HCT116 (cell line): ENCODE results near the gene GRIN2A. TPM values are rescaled to one million over a fixed set of nuclear protein-coding genes. Genes with fewer than 3 reads are reported as not detected.

Experiments used
- ATAC-seq: fragments of 200-7000 bp; cut with Tn5 transposase; 2 replicates; pipeline ENCODE4 v1.9.1; 2020; ENCODE audit warnings: mild to moderate bottlenecking, moderate library complexity
- BruUV-seq: library from RNA; stranded (reverse); fragments of 400-500 nt; replicated peaks from 2 replicates; lab custom pipeline; 2021; lab: Mats Ljungman, UMichigan
- CTCF ChIA-PET: fragments of 300-600 bp; sonication (Branson Sonifier 250); formaldehyde crosslinking; loops from one replicate; lab custom pipeline; 2021; ENCODE audit warnings: antibody characterized with exemption; lab: Charles Lee
- POLR2A ChIA-PET: fragments of 300-600, 350-600 bp; sonication (Branson Sonifier 250); formaldehyde crosslinking; loops from one replicate; lab custom pipeline; 2021; ENCODE audit warnings: antibody characterized with exemption; lab: Charles Lee
- RAD21 ChIA-PET, 2 experiments: fragments of 300-600 bp; sonication (Branson Sonifier 250); formaldehyde crosslinking; loops; one replicate each; lab custom pipeline; 2023; ENCODE audit warnings: low total read pairs in 2 of 2; ENCODE audit not compliant: uncharacterized antibody in 2 of 2, unreplicated experiment in 2 of 2, low non-redundant PET in 1 of 2; lab: Charles Lee
- DNase-seq: peaks from one replicate; pipeline ENCODE4 v3.0.0-alpha.2; 2010; ENCODE audit warnings: low read depth, low spot score
- H2AFZ ChIP-seq: fragments of 200-600 bp; shearing (Covaris generic), sonication (generic); 2 replicates; pipeline ENCODE4 v1.6.1; 2017; ENCODE audit warnings: low read depth, mixed run types, mixed read lengths, antibody characterized with exemption, low read length; ENCODE audit not compliant: poor library complexity, severe bottlenecking
- H3K27ac ChIP-seq: 2 replicates; pipeline ENCODE4 v1.5.1; 2012; ENCODE audit warnings: low read depth, low read length
- H3K27me3 ChIP-seq: fragments of 200-600 bp; sonication (generic); 2 replicates; pipeline ENCODE4 v1.6.1; 2016; ENCODE audit warnings: mixed run types, low read length, mixed read lengths; ENCODE audit not compliant: insufficient read depth
- H3K36me3 ChIP-seq, 2 experiments: fragments of 200-500 bp in 1 of 2; fragments of 200-600 bp in 1 of 2; sonication (Bioruptor generic) in 1 of 2; sonication (generic) in 1 of 2; 2 replicates each; pipeline versions ENCODE4 v1.5.1 to v1.6.1; 2014 to 2016; ENCODE audit warnings: low read length in 2 of 2, inconsistent platforms in 1 of 2, mixed read lengths in 1 of 2, mixed run types in 1 of 2; ENCODE audit not compliant: insufficient read depth in 2 of 2, control insufficient read depth in 1 of 2
- H3K4me1 ChIP-seq, 2 experiments: fragments of 200-600 bp in 1 of 2; sonication (generic) in 1 of 2; 2 replicates each; pipeline versions ENCODE4 v1.5.1 to v1.6.1; 2012 to 2017; ENCODE audit warnings: low read length in 2 of 2, inconsistent platforms in 1 of 2, mild to moderate bottlenecking in 1 of 2, mixed read lengths in 1 of 2, mixed run types in 1 of 2, moderate library complexity in 1 of 2; ENCODE audit not compliant: insufficient read depth in 2 of 2, control insufficient read depth in 1 of 2
- H3K4me2 ChIP-seq: fragments of 200-600 bp; sonication (generic); 2 replicates; pipeline ENCODE4 v1.6.1; 2017; ENCODE audit warnings: mixed run types, low read length, mixed read lengths
- H3K4me3 ChIP-seq, 2 experiments: fragments of 200-600 bp in 1 of 2; sonication (generic) in 1 of 2; replicated peaks in 1 of 2; 2 replicates each; pipeline ENCODE4 v1.5.1; 2011 to 2016; ENCODE audit warnings: low read length in 2 of 2, control low read depth in 1 of 2, low read depth in 1 of 2, mild to moderate bottlenecking in 1 of 2, mixed read lengths in 1 of 2, mixed run types in 1 of 2
- H3K79me2 ChIP-seq: fragments of 200-600 bp; sonication (generic); 2 replicates; pipeline ENCODE4 v1.6.1; 2017; ENCODE audit warnings: mild to moderate bottlenecking, mixed run types, low read length, moderate library complexity, mixed read lengths; ENCODE audit not compliant: insufficient read depth
- H3K9ac ChIP-seq: fragments of 200-600 bp; sonication (generic); 2 replicates; pipeline ENCODE4 v1.6.1; 2016; ENCODE audit warnings: low read length, mixed read lengths
- H3K9me2 ChIP-seq: fragments of 200-600 bp; sonication (generic), shearing (Covaris generic); 2 replicates; pipeline ENCODE4 v1.6.1; 2017; ENCODE audit warnings: mixed run types, mild to moderate bottlenecking, moderate library complexity; ENCODE audit not compliant: insufficient read depth
- H3K9me3 ChIP-seq, 2 experiments: fragments of 200-500 bp in 1 of 2; fragments of 200-600 bp in 1 of 2; sonication (Bioruptor generic) in 1 of 2; sonication (generic) in 1 of 2; 2 replicates each; pipeline ENCODE4 v1.6.1; 2014 to 2017; ENCODE audit warnings: low read length in 2 of 2, mixed read lengths in 2 of 2, inconsistent platforms in 1 of 2, low read depth in 1 of 2, mild to moderate bottlenecking in 1 of 2, mixed run types in 1 of 2, moderate library complexity in 1 of 2; ENCODE audit not compliant: control insufficient read depth in 1 of 2, insufficient read depth in 1 of 2
- H4K20me1 ChIP-seq: fragments of 200-600 bp; sonication (generic), shearing (Covaris generic); 2 replicates; pipeline ENCODE4 v1.6.1; 2017; ENCODE audit warnings: mixed run types, mild to moderate bottlenecking, moderate library complexity; ENCODE audit not compliant: insufficient read depth
- ATF3 ChIP-seq: IDR thresholded peaks from 2 replicates; pipeline ENCODE4 v1.6.1; 2012
- REST ChIP-seq: IDR thresholded peaks from 2 replicates; pipeline ENCODE4 v1.6.1; 2012; ENCODE audit warnings: low read depth
- SIN3A ChIP-seq: IDR thresholded peaks from 2 replicates; pipeline ENCODE4 v1.6.1; 2012; ENCODE audit warnings: low read depth
- SP1 ChIP-seq: IDR thresholded peaks from 2 replicates; pipeline ENCODE4 v1.6.1; 2012; ENCODE audit warnings: low read depth
- SRF ChIP-seq: IDR thresholded peaks from 2 replicates; pipeline ENCODE4 v1.6.1; 2012; ENCODE audit warnings: low read depth
- TCF7L2 ChIP-seq: IDR thresholded peaks from 2 replicates; pipeline ENCODE4 v1.7.0; 2011; ENCODE audit warnings: borderline replicate concordance, inconsistent platforms; ENCODE audit not compliant: insufficient read depth, insufficient read length; ENCODE audit errors: extremely low read depth
- ZNF274 ChIP-seq: fragments of 200-500 bp; sonication (Bioruptor generic); IDR thresholded peaks from 2 replicates; pipeline ENCODE4 v1.6.1; 2014; ENCODE audit warnings: mild to moderate bottlenecking, low read depth, low read length, inconsistent platforms
- intact Hi-C: fragments of 100-400 bp; cut with micrococcal nuclease; formaldehyde crosslinking; loops from 2 replicates; pipeline ENCODE4 v1.10.0; 2022
- total RNA-seq: library from RNA; stranded (reverse); gene quantifications from one replicate; pipeline ENCODE4 v1.2.1, GENCODE V29; 2021; ENCODE audit not compliant: unreplicated experiment

Gene GRIN2A
- total RNA-seq, 1 experiment from 2014 or later = 0.02 TPM

- peaks cover 9% of the 10 kb centered on the region; the same call in 1 of the 2 replicates for H3K27me3 ChIP-seq
- H3K36me3 ChIP-seq = no peaks in the 10 kb centered on the region
- H4K20me1 ChIP-seq = no peaks in the 10 kb centered on the region
- H3K27ac ChIP-seq = no peak overlapping the region
- H3K4me1 ChIP-seq = no peaks in the 10 kb centered on the region
- no peak overlapping the region for H2AFZ ChIP-seq
- ATAC-seq = no peak
- H3K4me2 ChIP-seq = no peak overlapping the region
- no peaks in the 10 kb centered on the region for H3K79me2 ChIP-seq
- H3K9me3 ChIP-seq = no peaks in the 10 kb centered on the region
- CTCF ChIA-PET = no interaction called here
- no peak overlapping the region for H3K4me3 ChIP-seq
- H3K9me2 ChIP-seq = no peaks in the 10 kb centered on the region
- H3K9ac ChIP-seq = no peak overlapping the region
- RAD21 ChIA-PET = no interaction called here
- TF ChIP-seq TCF7L2 (no peak), ATF3 (no peak), SRF (no peak), SP1 (no peak), SIN3A (no peak), REST (no peak), ZNF274 (no peak)
- TF ChIP-seq, all 23 proteins: peak for 0
- no peak for DNase-seq
- intact Hi-C loops = no loop called here
- no TSS peak for BruUV-seq
- POLR2A ChIA-PET = no interaction called here
These were observed 284.1 kb downstream of the GRIN2A start for GRCh38 chr16:9898124-9898523.
